Measurements from ENCODE around the gene SLX4IP. TPM values are rescaled to one million over a fixed set of nuclear protein-coding genes. Genes with fewer than 3 reads are reported as not detected.
"Not testable (repeated sequence)": the region's sequence is repeated elsewhere in the genome, so short reads cannot be mapped to it uniquely, and the experiment has no call there.

SLX4IP gene
- 1 to 10 TPM; 4.8 to 7.2 (median 5.7) TPM for total RNA-seq

DNA sequence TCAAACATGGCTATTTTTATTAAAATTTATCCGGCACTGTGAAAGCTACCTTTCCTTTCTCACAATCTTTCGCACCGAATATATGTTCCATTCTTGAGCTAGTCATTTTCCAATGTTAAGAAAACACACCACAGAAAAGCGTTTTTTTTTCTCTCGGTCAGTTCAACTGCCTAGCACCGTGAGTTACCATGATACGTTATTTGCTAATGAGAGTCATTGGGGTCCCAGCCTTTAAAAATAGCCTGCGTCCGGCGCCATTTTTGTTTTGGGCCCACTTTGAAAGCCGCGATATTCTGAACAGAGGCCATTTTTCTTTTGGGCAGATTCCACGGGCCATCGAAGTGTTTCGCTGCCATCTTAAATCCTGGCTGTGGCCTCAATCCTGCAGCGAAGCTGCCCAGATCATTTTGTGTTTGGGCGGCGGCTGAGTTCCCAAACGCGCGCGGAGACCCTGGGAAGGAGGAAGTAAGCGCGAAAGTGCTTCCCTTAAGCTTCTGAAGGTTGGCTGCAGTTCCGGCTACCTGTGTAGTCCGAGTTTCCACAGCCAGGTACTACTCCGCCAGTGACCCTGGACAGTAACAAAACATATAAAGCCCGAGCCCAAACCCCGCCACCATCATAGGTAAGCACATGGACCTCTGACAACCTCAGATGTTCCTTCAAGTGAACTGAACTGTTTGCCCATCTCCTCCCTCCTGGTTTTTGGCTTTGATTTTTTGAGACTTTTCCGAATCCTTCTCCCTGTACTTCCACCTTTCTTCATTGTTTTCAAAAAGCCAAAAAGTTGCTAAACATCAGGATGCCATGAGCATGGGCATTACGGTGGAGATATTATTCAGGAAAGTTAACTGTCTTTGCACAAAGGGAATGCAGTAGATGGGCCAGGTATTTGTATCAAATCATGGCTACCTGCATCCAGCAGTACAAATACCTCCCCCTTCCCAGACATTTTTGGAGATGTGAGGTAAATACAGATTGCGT lies at the start of gene SLX4IP:
TSS of gene SLX4IP (plus strand) at position 474 of the 981 bp plus-strand sequence. CDS start 22,900 bp downstream, outside the sequence.
- Histone ChIP-seq H3K9me3 (no peaks in the 10 kb centered on the region), H3K4me1 (peaks cover 31% of the 10 kb centered on the region), H3K4me3 (peak within 1 kb of the TSS; percentile 83), H3K27me3 (no peaks in the 10 kb centered on the region), H3K36me3 (peaks cover 5% of the 10 kb centered on the region), H3K27ac (peak within 1 kb of the TSS; percentile 90)
- WGBS, result 4% methylated on average over 28 of the region's 32 CpGs
- peak; percentile 92 to 93 for DNase-seq (ENCODE audit: low spot score in 2 of 2)
- TF ChIP-seq EP300 (IDR thresholded peaks at IDR 0.05) (peak; percentile 30), POLR2A (IDR thresholded peaks at IDR 0.05) (no peak), POLR2AphosphoS5 (IDR thresholded peaks at IDR 0.05) (peak in 2 of 3 donors; percentile 31 to 44)
- TF ChIP-seq, protein P1, sequence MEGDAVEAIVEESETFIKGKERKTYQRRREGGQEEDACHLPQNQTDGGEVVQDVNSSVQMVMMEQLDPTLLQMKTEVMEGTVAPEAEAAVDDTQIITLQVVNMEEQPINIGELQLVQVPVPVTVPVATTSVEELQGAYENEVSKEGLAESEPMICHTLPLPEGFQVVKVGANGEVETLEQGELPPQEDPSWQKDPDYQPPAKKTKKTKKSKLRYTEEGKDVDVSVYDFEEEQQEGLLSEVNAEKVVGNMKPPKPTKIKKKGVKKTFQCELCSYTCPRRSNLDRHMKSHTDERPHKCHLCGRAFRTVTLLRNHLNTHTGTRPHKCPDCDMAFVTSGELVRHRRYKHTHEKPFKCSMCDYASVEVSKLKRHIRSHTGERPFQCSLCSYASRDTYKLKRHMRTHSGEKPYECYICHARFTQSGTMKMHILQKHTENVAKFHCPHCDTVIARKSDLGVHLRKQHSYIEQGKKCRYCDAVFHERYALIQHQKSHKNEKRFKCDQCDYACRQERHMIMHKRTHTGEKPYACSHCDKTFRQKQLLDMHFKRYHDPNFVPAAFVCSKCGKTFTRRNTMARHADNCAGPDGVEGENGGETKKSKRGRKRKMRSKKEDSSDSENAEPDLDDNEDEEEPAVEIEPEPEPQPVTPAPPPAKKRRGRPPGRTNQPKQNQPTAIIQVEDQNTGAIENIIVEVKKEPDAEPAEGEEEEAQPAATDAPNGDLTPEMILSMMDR (IDR thresholded peaks at IDR 0.05), result no peak

DNA sequence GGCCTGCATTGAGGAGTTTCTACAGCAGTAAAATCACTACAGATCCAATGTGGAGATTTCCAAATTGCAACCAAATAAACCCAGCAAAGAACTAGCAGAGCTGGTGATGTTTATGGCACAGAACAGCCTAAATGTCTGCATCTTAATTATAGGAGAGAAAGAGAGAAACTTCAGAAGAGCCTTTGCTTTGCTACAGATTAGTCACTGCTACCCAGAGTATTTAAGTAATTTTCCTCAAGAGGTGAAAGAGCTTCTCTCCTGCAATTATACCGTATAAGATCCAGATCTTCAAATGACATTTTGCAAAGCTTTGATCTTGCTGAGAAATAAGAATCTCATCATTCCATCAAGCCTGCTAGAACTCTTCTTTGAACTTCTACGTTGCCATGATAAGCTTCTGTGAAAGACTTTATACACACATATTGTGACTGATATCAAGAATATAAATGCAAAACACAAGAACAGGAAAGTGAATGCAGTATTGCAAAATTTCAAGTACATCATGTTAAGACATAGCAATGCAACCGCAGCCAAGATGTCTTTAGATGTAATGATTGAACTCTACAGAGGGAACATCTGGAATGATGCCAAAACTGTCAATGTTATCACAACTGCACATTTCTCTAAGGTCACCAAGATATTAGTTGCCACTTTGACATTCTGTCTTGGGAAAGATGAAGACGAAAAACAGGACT lies 49.1 kb upstream of the SLX4IP start:
- WGBS, result 41% methylated on average over 4 of the region's 4 CpGs
- Histone ChIP-seq H3K4me3 (no peak overlapping the region), H3K4me1 (no peaks in the 10 kb centered on the region), H3K27ac (no peak overlapping the region), H3K9me3 (no peaks in the 10 kb centered on the region), H3K36me3 (no peaks in the 10 kb centered on the region), H3K27me3 (no peaks in the 10 kb centered on the region)
- no peak for DNase-seq (ENCODE audit: low spot score in 2 of 2)
- no peak for TF ChIP-seq POLR2AphosphoS5 (IDR thresholded peaks at IDR 0.05)
- no peak for TF ChIP-seq POLR2A (IDR thresholded peaks at IDR 0.05)
- TF ChIP-seq, protein P1 (IDR thresholded peaks at IDR 0.05), result no peak
- no peak for TF ChIP-seq EP300 (IDR thresholded peaks at IDR 0.05)

DNA sequence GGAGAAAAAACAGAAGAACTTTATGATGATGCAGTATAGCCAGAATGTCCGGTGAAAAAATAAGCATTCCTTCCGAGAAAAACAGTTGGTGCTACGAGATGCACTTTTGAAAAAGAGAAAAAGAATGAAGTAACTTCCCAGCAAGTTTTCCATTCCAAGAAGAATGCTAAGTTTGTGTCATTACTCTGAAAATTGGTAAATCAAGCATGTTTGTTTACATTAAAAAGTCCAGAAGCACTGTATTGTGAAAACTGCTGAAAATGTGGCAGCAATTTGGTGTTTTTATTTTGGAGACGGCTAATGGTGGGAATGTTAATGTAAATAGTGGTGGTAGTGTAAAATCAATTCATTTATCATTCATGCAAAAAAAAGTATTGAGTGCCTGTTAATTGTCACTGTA lies 47.4 kb upstream of the SLX4IP start:
- no peak for DNase-seq (ENCODE audit: low spot score in 2 of 2)
- Histone ChIP-seq H3K4me1 (no peaks in the 10 kb centered on the region), H3K4me3 (no peak overlapping the region), H3K36me3 (no peaks in the 10 kb centered on the region), H3K27me3 (no peaks in the 10 kb centered on the region), H3K9me3 (no peaks in the 10 kb centered on the region), H3K27ac (no peak overlapping the region)
- 84% methylated on average over 4 of the region's 4 CpGs for WGBS
- TF ChIP-seq EP300 (IDR thresholded peaks at IDR 0.05) (no peak), POLR2A (IDR thresholded peaks at IDR 0.05) (no peak), POLR2AphosphoS5 (IDR thresholded peaks at IDR 0.05) (no peak)
- TF ChIP-seq, protein P1 (IDR thresholded peaks at IDR 0.05), result no peak

DNA sequence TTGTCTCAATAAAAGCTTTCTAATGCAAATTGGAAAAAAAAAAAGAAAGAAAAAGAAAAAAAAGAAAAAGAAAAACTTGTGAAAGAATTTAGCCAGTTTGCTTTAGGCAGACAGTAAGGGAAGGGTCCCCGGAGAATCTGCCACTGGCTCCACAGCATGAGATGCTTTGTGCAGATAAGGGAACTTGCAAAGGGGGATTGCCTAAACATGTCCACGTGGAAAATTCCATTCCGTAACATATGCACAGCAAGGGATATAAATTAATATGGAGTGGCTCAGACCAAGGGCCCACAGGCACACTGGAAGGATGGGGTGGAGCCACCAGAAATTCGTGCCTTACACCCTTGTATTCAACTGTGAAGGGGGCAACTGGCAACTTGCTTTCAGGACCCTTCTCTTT lies 46.5 kb upstream of the SLX4IP start:
- no peak for TF ChIP-seq POLR2AphosphoS5 (IDR thresholded peaks at IDR 0.05)
- TF ChIP-seq EP300 (IDR thresholded peaks at IDR 0.05), result no peak
- TF ChIP-seq, protein P1 (IDR thresholded peaks at IDR 0.05), result no peak
- no peak for TF ChIP-seq POLR2A (IDR thresholded peaks at IDR 0.05)
- no peak overlapping the region for H3K27ac ChIP-seq
- H3K4me3 ChIP-seq, result no peak overlapping the region
- WGBS, result 49% methylated on average over 4 of the region's 4 CpGs
- H3K4me1 ChIP-seq, result no peaks in the 10 kb centered on the region
- H3K36me3 ChIP-seq, result no peaks in the 10 kb centered on the region
- H3K9me3 ChIP-seq, result no peaks in the 10 kb centered on the region
- no peak for DNase-seq (ENCODE audit: low spot score in 2 of 2)
- H3K27me3 ChIP-seq, result no peaks in the 10 kb centered on the region

DNA sequence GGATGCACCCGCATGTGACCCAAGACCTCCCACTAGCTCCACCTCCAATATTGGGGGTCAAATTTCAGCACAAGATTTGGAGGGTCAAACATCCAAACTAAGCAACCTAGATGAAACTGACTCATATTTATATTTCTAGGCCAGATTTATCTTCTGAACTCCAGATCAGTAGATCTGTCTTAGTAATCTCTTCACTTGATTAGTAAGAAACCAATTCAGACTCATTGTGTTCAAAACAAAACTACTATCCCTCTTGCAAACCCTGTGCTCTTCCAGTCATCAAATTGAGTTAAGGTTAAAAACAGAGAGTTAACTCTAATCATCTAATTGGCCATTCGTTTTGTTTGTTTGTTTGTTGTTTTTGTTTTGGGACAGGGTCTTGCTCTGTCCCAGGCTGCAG lies 44.4 kb upstream of the SLX4IP start:
- no peaks in the 10 kb centered on the region for H3K4me1 ChIP-seq
- TF ChIP-seq POLR2AphosphoS5 (IDR thresholded peaks at IDR 0.05) (no peak), EP300 (IDR thresholded peaks at IDR 0.05) (no peak), POLR2A (IDR thresholded peaks at IDR 0.05) (no peak)
- TF ChIP-seq, protein P1 (IDR thresholded peaks at IDR 0.05), result no peak
- H3K27me3 ChIP-seq, result no peaks in the 10 kb centered on the region
- H3K27ac ChIP-seq, result no peak overlapping the region
- no peaks in the 10 kb centered on the region for H3K36me3 ChIP-seq
- DNase-seq (ENCODE audit: low spot score in 2 of 2), result no peak
- H3K4me3 ChIP-seq, result no peak overlapping the region
- WGBS, result 90% methylated on average over 2 of the region's 2 CpGs
- H3K9me3 ChIP-seq, result no peaks in the 10 kb centered on the region

DNA sequence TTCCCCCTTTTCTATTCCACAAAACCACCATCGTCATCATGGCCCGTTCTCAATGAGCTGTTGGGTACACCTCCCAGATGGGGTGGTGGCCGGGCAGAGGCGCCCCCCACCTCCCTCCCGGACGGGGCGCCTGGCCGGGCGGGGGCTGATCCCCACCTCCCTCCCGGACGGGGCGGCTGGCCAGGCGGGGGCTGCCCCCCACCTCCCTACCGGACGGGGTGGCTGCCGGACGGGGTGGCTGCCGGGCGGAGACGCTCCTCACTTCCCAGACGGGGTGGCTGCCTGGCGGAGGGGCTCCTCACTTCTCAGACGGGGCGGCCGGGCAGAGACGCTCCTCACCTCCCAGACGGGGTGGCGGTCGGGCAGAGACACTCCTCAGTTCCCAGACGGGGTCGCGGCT lies 40.4 kb upstream of the SLX4IP start:
- not testable (repeated sequence) for H3K36me3 ChIP-seq; H3K9me3 ChIP-seq; H3K4me3 ChIP-seq; H3K27me3 ChIP-seq; DNase-seq (ENCODE audit: low spot score in 2 of 2); H3K4me1 ChIP-seq; H3K27ac ChIP-seq
- 93% methylated on average over 15 of the region's 32 CpGs for WGBS
